Fibroblast of lung (primary cell): ENCODE results near the gene NTRK2. TPM values are rescaled to one million over a fixed set of nuclear protein-coding genes. Genes with fewer than 3 reads are reported as not detected.

Source experiments
- DNase-seq, 2 donors: peaks; one replicate each; pipeline versions ENCODE4 v3.0.0 to v3.0.0-alpha.2; 2010; ENCODE audit warnings: low read depth in 2 of 2
- H2AFZ ChIP-seq: 2 replicates; pipeline ENCODE4 v1.5.1; 2012; ENCODE audit warnings: low read length, control low read depth, inconsistent platforms
- H3K27ac ChIP-seq: 2 replicates; pipeline ENCODE4 v1.5.1; 2011; ENCODE audit warnings: low read length, control low read depth; ENCODE audit not compliant: insufficient read depth
- H3K27me3 ChIP-seq: 2 replicates; pipeline ENCODE4 v1.5.1; 2011; ENCODE audit warnings: mild to moderate bottlenecking, low read length; ENCODE audit not compliant: control insufficient read depth, insufficient read depth
- H3K36me3 ChIP-seq: 2 replicates; pipeline ENCODE4 v1.5.1; 2011; ENCODE audit warnings: low read length; ENCODE audit not compliant: control insufficient read depth, insufficient read depth
- H3K4me1 ChIP-seq: 2 replicates; pipeline ENCODE4 v1.5.1; 2011; ENCODE audit warnings: low read length; ENCODE audit not compliant: control insufficient read depth, insufficient read depth; ENCODE audit errors: extremely low read depth
- H3K4me2 ChIP-seq: 2 replicates; pipeline ENCODE4 v1.5.1; 2011; ENCODE audit warnings: low read length, control low read depth; ENCODE audit not compliant: insufficient read depth; ENCODE audit errors: extremely low read depth
- H3K4me3 ChIP-seq, 4 experiments: fragments of 200-600 bp in 1 of 4; sonication (generic) in 1 of 4; replicated peaks in 1 of 4; 2 replicates each; pipeline ENCODE4 v1.5.1; 2011 to 2016; ENCODE audit warnings: low read length in 4 of 4, low read depth in 3 of 4, mild to moderate bottlenecking in 3 of 4, control low read depth in 2 of 4, inconsistent platforms in 1 of 4, mixed read lengths in 1 of 4; ENCODE audit not compliant: insufficient read depth in 1 of 4; ENCODE audit errors: control extremely low read depth in 1 of 4
- H3K79me2 ChIP-seq: 2 replicates; pipeline ENCODE4 v1.5.1; 2012; ENCODE audit warnings: mild to moderate bottlenecking, low read length, inconsistent platforms; ENCODE audit not compliant: control insufficient read depth, insufficient read depth
- H3K9ac ChIP-seq: 2 replicates; pipeline ENCODE4 v1.5.1; 2011; ENCODE audit warnings: mild to moderate bottlenecking, low read length, control low read depth; ENCODE audit not compliant: insufficient read depth
- H3K9me3 ChIP-seq: 2 replicates; pipeline ENCODE4 v1.5.1; 2012; ENCODE audit warnings: low read depth, low read length; ENCODE audit not compliant: control insufficient read depth, insufficient read depth
- H4K20me1 ChIP-seq: 2 replicates; pipeline ENCODE4 v1.5.1; 2011; ENCODE audit warnings: low read length; ENCODE audit not compliant: control insufficient read depth, insufficient read depth; ENCODE audit errors: extremely low read depth
- CTCF ChIP-seq, 2 donors: IDR thresholded peaks in 1 of 2; conservative IDR thresholded peaks in 1 of 2; 1 replicate in 1 of 2; 2 replicates in 1 of 2; pipeline ENCODE4 v1.5.1; 2011 to 2012; ENCODE audit warnings: low read length in 2 of 2, control low read depth in 1 of 2, inconsistent platforms in 1 of 2, low read depth in 1 of 2, mild to moderate bottlenecking in 1 of 2
- EZH2 ChIP-seq: IDR thresholded peaks from 2 replicates; pipeline ENCODE4 v1.5.1; 2012; ENCODE audit warnings: low read length, control low read depth, mild to moderate bottlenecking; ENCODE audit errors: missing control alignments
- polyA plus RNA-seq, 2 donors: library from polyadenylated mRNA; depleted of rRNA in 1 of 2; stranded (reverse) in 1 of 2; unstranded in 1 of 2; fragments of >200 nt; gene quantifications; 2 replicates each; pipeline ENCODE4 v1.2.1, GENCODE V29; 2011 to 2012; ENCODE audit warnings: missing spikeins in 1 of 2
- total RNA-seq: library from RNA; depleted of rRNA; stranded (reverse); fragments of >200 nt; gene quantifications from 2 replicates; pipeline ENCODE4 v1.2.1, GENCODE V29; 2014

The NTRK2 gene
- total and polyA plus RNA-seq, 2 donors (not counting 1 experiment from before 2014, with no cell fraction given) = 0.66 to 1.1 TPM

GRCh38 chr9:84866396-84867175, 197.1 kb downstream of the NTRK2 start:
- H4K20me1 ChIP-seq = no peaks in the 10 kb centered on the region
- DNase-seq = no peak
- H3K4me3 ChIP-seq = no peak overlapping the region
- no peak overlapping the region for H2AFZ ChIP-seq
- H3K79me2 ChIP-seq = no peaks in the 10 kb centered on the region
- no peaks in the 10 kb centered on the region for H3K36me3 ChIP-seq
- H3K27ac ChIP-seq = no peak overlapping the region
- no peak for TF ChIP-seq CTCF (conservative IDR thresholded peaks at IDR 0.05 in 1 of 2, IDR thresholded peaks at IDR 0.05 in 1 of 2; ENCODE audit: low read depth in 1 of 2, low read length in 2 of 2)
- no peak for TF ChIP-seq EZH2
- H3K27me3 ChIP-seq = no peaks in the 10 kb centered on the region
- no peaks in the 10 kb centered on the region for H3K4me1 ChIP-seq
- no peaks in the 10 kb centered on the region for H3K9me3 ChIP-seq
- H3K9ac ChIP-seq = no peak overlapping the region
- H3K4me2 ChIP-seq = no peak overlapping the region

DNA sequence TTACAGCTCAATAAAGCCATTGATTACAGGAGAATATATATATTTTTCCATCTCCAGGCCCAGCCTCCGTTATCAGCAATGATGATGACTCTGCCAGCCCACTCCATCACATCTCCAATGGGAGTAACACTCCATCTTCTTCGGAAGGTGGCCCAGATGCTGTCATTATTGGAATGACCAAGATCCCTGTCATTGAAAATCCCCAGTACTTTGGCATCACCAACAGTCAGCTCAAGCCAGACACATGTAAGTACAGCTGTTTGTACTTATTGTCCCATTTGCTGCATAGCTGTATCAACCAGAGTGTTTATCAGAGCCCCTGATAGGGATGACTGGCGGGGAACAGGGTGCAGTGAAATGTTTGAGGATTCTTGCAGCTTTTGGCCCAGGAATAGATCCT, 197.7 kb downstream of the NTRK2 start:
- H3K27me3 ChIP-seq = no peaks in the 10 kb centered on the region
- TF ChIP-seq EZH2 (no peak), CTCF (conservative IDR thresholded peaks at IDR 0.05 in 1 of 2, IDR thresholded peaks at IDR 0.05 in 1 of 2; ENCODE audit: low read depth in 1 of 2, low read length in 2 of 2) (no peak)

GRCh38 chr9:84869091-84869490, 199.6 kb downstream of the NTRK2 start:
- TF ChIP-seq EZH2 (no peak), CTCF (conservative IDR thresholded peaks at IDR 0.05 in 1 of 2, IDR thresholded peaks at IDR 0.05 in 1 of 2; ENCODE audit: low read depth in 1 of 2, low read length in 2 of 2) (no peak)
- no peak overlapping the region for H3K4me2 ChIP-seq
- no peaks in the 10 kb centered on the region for H3K9me3 ChIP-seq
- no peaks in the 10 kb centered on the region for H3K36me3 ChIP-seq
- no peak for DNase-seq
- H3K27me3 ChIP-seq = no peaks in the 10 kb centered on the region
- no peaks in the 10 kb centered on the region for H4K20me1 ChIP-seq
- H2AFZ ChIP-seq = no peak overlapping the region
- H3K79me2 ChIP-seq = no peaks in the 10 kb centered on the region
- H3K4me1 ChIP-seq = no peaks in the 10 kb centered on the region
- H3K9ac ChIP-seq = no peak overlapping the region
- no peak overlapping the region for H3K27ac ChIP-seq
- H3K4me3 ChIP-seq = no peak overlapping the region

More for the DNA sequence above, 197.7 kb downstream of the NTRK2 start:
- no peak overlapping the region for H2AFZ ChIP-seq
- no peak for DNase-seq
- H3K4me3 ChIP-seq = no peak overlapping the region
- no peaks in the 10 kb centered on the region for H3K36me3 ChIP-seq
- H3K9ac ChIP-seq = no peak overlapping the region
- no peak overlapping the region for H3K4me2 ChIP-seq
- no peaks in the 10 kb centered on the region for H3K9me3 ChIP-seq
- no peaks in the 10 kb centered on the region for H4K20me1 ChIP-seq
- H3K79me2 ChIP-seq = no peaks in the 10 kb centered on the region
- no peaks in the 10 kb centered on the region for H3K4me1 ChIP-seq
- H3K27ac ChIP-seq = no peak overlapping the region
